Hepatocyte (in vitro differentiated cells): ENCODE data around the gene PLA2G12A.

Experiments
- EZH2 ChIP-seq: fragments of 200-600 bp; sonication (generic); IDR thresholded peaks from 2 replicates; pipeline ENCODE4 v1.6.1; 2016; ENCODE audit warnings: antibody characterized with exemption, mild to moderate bottlenecking, borderline replicate concordance
- EZH2phosphoT487 ChIP-seq: fragments of 200-600 bp; sonication (generic); IDR thresholded peaks from one replicate; pipeline ENCODE4 v1.6.1; 2018; ENCODE audit warnings: antibody characterized with exemption, mild to moderate bottlenecking, low read depth, moderate library complexity; ENCODE audit not compliant: unreplicated experiment, severe bottlenecking
- TF ChIP-seq, protein P1 (sequence below): fragments of 200-600 bp; sonication (generic); IDR thresholded peaks from 2 replicates; pipeline ENCODE4 v1.5.1; 2016; ENCODE audit warnings: antibody characterized with exemption, mild to moderate bottlenecking; ENCODE audit not compliant: poor library complexity

DNA sequence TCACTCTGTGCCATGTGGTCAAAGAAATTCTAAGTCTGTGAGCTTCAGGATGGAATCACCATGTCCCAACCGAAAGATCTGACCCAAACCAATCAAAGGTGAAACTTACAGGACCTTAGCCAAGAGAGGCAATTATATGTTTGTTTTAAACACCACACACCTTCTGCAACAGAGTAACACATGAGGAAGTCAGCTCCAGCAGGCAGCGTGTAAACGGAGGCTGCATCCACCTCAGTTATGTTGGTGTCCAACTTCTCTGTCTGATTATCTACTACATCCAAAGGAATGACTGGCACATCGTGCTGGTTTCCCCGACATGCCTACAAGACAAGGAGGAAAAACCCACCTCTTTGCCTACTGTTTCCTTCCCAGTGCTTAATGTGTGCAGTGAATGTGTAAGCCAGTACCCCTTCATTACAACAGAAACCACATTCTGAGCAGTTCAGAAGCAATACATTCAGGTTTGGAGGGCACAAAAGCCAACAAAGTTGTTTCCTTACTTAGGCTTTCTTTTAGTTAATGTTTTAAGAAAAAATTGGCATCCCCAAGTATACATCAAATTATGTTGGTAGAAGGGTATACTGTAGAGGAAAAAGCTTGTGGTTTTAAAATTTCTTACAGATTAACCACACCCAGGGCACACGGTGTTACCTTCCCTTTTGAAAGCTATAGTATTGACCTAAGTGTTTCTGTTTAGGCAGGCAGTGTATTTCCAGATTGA lies 39.0 kb downstream of the PLA2G12A start:
- TF ChIP-seq, protein P1, sequence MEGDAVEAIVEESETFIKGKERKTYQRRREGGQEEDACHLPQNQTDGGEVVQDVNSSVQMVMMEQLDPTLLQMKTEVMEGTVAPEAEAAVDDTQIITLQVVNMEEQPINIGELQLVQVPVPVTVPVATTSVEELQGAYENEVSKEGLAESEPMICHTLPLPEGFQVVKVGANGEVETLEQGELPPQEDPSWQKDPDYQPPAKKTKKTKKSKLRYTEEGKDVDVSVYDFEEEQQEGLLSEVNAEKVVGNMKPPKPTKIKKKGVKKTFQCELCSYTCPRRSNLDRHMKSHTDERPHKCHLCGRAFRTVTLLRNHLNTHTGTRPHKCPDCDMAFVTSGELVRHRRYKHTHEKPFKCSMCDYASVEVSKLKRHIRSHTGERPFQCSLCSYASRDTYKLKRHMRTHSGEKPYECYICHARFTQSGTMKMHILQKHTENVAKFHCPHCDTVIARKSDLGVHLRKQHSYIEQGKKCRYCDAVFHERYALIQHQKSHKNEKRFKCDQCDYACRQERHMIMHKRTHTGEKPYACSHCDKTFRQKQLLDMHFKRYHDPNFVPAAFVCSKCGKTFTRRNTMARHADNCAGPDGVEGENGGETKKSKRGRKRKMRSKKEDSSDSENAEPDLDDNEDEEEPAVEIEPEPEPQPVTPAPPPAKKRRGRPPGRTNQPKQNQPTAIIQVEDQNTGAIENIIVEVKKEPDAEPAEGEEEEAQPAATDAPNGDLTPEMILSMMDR: no peak
- no peak for TF ChIP-seq EZH2phosphoT487
- TF ChIP-seq EZH2: no peak
